ENCODE measurements around the gene UPK1A. TPM values are rescaled to one million over a fixed set of nuclear protein-coding genes. Genes with fewer than 3 reads are reported as not detected.
"Not testable (repeated sequence)": the region's sequence is repeated elsewhere in the genome, so short reads cannot be mapped to it uniquely, and the experiment has no call there.

Gene UPK1A
- total RNA-seq, 1 experiment from 2014 or later = not detected

GRCh38 chr19:35723671-35724070 is 57.4 kb downstream of the UPK1A start:
- Mint-ChIP-seq H3K27me3 (ENCODE audit: unreplicated experiment) (no peaks in the 10 kb centered on the region), H3K9me3 (ENCODE audit: low read depth, unreplicated experiment) (no peaks in the 10 kb centered on the region), H3K27ac (ENCODE audit: unreplicated experiment) (no peak overlapping the region), H3K4me1 (ENCODE audit: low read depth, unreplicated experiment) (peaks cover 12% of the 10 kb centered on the region), H3K4me3 (ENCODE audit: low read depth, unreplicated experiment) (no peak overlapping the region), H3K36me3 (ENCODE audit: insufficient read depth, unreplicated experiment) (peaks cover 83% of the 10 kb centered on the region)
- DNase-seq = no peak
- CTCF ChIA-PET = interaction anchor here (0.9 kb wide), 1 partner anchor 13 kb away, joined by 3 read pairs; no protein-coding TSS in a partner anchor
- intact Hi-C loops (cut with micrococcal nuclease; ENCODE audit: unreplicated experiment) = no loop called here
- TF ChIP-seq CTCF (IDR thresholded peaks at IDR 0.05; ENCODE audit: unreplicated experiment) = no peak
- BruUV-seq (replicated peaks) = no TSS peak

- Mint-ChIP-seq H3K36me3 (ENCODE audit: insufficient read depth, unreplicated experiment) (peaks cover 83% of the 10 kb centered on the region), H3K4me1 (ENCODE audit: low read depth, unreplicated experiment) (peaks cover 11% of the 10 kb centered on the region)
- H3K27me3 Mint-ChIP-seq (ENCODE audit: unreplicated experiment); H3K9me3 Mint-ChIP-seq (ENCODE audit: low read depth, unreplicated experiment); intact Hi-C loops (cut with micrococcal nuclease; ENCODE audit: unreplicated experiment); CTCF ChIA-PET; H3K4me3 Mint-ChIP-seq (ENCODE audit: low read depth, unreplicated experiment); DNase-seq; BruUV-seq (replicated peaks); H3K27ac Mint-ChIP-seq (ENCODE audit: unreplicated experiment): not testable (repeated sequence)
Measured at GRCh38 chr19:35724132-35724531, 57.8 kb downstream of the UPK1A start.

- Mint-ChIP-seq H3K36me3 (ENCODE audit: insufficient read depth, unreplicated experiment) (peaks cover 83% of the 10 kb centered on the region), H3K27ac (ENCODE audit: unreplicated experiment) (no peak overlapping the region), H3K9me3 (ENCODE audit: low read depth, unreplicated experiment) (no peaks in the 10 kb centered on the region), H3K4me3 (ENCODE audit: low read depth, unreplicated experiment) (no peak overlapping the region), H3K4me1 (ENCODE audit: low read depth, unreplicated experiment) (peaks cover 7% of the 10 kb centered on the region), H3K27me3 (ENCODE audit: unreplicated experiment) (no peaks in the 10 kb centered on the region)
- no peak for TF ChIP-seq CTCF (IDR thresholded peaks at IDR 0.05; ENCODE audit: unreplicated experiment)
- no peak for DNase-seq
- no TSS peak for BruUV-seq (replicated peaks)
- intact Hi-C loops (cut with micrococcal nuclease; ENCODE audit: unreplicated experiment) = no loop called here
- CTCF ChIA-PET = no interaction called here
Measured at GRCh38 chr19:35724560-35724959, 58.2 kb downstream of the UPK1A start.

GRCh38 chr19:35725216-35725861 is 59.0 kb downstream of the UPK1A start:
- no peak for TF ChIP-seq CTCF (IDR thresholded peaks at IDR 0.05; ENCODE audit: unreplicated experiment)
- BruUV-seq (replicated peaks) = no TSS peak
- intact Hi-C loops (cut with micrococcal nuclease; ENCODE audit: unreplicated experiment) = no loop called here
- Mint-ChIP-seq H3K4me1 (ENCODE audit: low read depth, unreplicated experiment) (no peaks in the 10 kb centered on the region), H3K27me3 (ENCODE audit: unreplicated experiment) (no peaks in the 10 kb centered on the region), H3K27ac (ENCODE audit: unreplicated experiment) (no peak overlapping the region), H3K9me3 (ENCODE audit: low read depth, unreplicated experiment) (no peaks in the 10 kb centered on the region), H3K4me3 (ENCODE audit: low read depth, unreplicated experiment) (no peak overlapping the region), H3K36me3 (ENCODE audit: insufficient read depth, unreplicated experiment) (peaks cover 80% of the 10 kb centered on the region)
- CTCF ChIA-PET = no interaction called here
- DNase-seq = no peak

All from Calu3 (cell line).